ENCODE data around the gene MAPK11.

Gene MAPK11

DNA sequence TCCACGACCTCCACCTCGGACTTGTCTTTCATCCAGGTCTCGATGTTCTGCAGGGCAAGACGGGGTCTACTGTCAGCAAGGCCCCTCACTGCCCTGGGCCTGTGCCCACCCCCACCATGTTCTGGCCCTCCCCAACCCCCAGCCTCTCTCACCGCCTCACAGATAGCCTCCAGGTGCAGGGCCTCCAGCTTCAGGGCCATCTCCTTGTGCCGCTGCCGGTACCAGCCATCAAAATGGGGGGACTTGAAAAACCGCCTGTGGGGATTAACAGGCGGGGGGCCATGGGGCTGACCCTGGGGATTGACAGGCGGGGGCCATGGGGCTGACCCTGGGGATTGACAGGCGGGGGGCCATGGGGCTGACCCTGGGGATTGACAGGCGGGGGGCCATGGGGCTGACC lies 42.2 kb upstream of the MAPK11 start:
- H3K4me1 ChIP-seq (ENCODE audit: insufficient read depth, low read length) = peaks cover 16% of the 10 kb centered on the region; the same call in 1 of the 2 replicates
- H3K36me3 ChIP-seq (ENCODE audit: insufficient read depth, low read length) = no peaks in the 10 kb centered on the region
- H3K9ac ChIP-seq (ENCODE audit: low read depth, low read length) = no peak overlapping the region
- H3K9me3 ChIP-seq (ENCODE audit: control insufficient read depth, insufficient read depth, low read length) = no peaks in the 10 kb centered on the region

DNA sequence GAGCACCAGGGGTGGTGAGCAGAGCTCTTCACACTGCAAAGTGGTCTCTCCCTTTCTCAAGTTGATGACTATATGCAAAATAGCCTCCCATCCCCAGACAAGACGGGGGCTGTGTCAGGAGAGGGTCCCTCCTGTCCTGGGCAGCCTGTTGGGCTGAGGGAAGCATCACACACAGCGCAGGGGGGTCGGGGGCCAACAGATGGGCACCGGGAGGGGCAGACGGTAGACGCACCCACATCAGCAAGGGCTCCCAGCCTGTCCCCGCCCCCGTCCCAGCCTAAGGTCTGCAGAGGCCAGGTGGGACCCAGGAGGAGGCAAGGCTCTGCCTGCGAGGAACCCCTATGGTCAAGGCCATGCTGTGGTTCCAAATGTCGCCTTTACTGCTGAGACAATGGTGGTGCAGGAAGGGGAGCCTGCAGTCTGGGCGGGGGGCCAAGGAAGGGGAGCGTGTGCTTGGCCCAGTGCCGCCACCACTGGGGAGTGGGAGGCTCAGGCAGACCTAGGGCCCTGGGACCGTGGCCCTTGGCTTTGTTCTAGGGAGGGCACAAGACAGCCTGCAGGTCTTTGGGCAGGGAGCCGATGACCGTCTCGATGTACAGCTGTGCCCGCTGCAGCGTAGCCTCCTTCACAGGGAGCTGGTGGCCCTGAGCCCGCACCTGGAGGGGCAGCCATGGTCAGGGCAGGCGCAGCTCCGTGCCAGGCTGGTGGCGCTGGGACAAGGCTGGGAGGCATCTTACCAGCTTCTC lies 41.6 kb upstream of the MAPK11 start:
- Histone ChIP-seq H3K4me1 (ENCODE audit: insufficient read depth, low read length) (peaks cover 16% of the 10 kb centered on the region; the same call in 1 of the 2 replicates), H3K9me3 (ENCODE audit: control insufficient read depth, insufficient read depth, low read length) (no peaks in the 10 kb centered on the region)

DNA sequence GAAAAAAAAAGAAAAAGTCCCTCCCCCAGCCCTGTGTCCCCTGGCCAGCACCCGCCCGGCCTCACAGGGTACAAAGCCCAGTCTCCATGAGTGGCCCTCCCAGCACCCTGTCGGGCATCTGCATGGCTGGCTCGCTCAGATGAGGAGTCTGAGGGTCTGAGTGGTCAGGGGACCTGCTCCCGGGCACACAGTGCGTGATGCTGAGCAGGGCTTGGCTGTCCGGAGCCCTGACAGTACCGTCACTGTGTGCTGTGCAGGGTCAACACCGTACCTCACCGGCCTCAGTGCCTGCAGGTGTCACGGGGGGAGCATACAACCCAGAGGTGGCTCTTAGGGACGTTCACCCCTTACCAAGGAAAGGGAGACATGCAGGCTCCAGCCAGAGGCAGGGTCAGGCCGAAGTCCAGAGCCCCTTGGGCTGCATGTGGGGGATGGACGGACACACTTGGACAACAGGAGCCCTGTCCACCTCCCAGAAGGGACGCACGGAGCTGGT lies 40.8 kb upstream of the MAPK11 start:
- no peaks in the 10 kb centered on the region for H3K9me3 ChIP-seq (ENCODE audit: control insufficient read depth, insufficient read depth, low read length)
- H3K9ac ChIP-seq (ENCODE audit: low read depth, low read length) = no peak overlapping the region
- H3K4me1 ChIP-seq (ENCODE audit: insufficient read depth, low read length) = peaks cover 17% of the 10 kb centered on the region; the same call in 1 of the 2 replicates
- no peaks in the 10 kb centered on the region for H3K36me3 ChIP-seq (ENCODE audit: insufficient read depth, low read length)

More for the DNA sequence above, 41.6 kb upstream of the MAPK11 start:
- no peak overlapping the region for H3K9ac ChIP-seq (ENCODE audit: low read depth, low read length)
- no peaks in the 10 kb centered on the region for H3K36me3 ChIP-seq (ENCODE audit: insufficient read depth, low read length)

DNA sequence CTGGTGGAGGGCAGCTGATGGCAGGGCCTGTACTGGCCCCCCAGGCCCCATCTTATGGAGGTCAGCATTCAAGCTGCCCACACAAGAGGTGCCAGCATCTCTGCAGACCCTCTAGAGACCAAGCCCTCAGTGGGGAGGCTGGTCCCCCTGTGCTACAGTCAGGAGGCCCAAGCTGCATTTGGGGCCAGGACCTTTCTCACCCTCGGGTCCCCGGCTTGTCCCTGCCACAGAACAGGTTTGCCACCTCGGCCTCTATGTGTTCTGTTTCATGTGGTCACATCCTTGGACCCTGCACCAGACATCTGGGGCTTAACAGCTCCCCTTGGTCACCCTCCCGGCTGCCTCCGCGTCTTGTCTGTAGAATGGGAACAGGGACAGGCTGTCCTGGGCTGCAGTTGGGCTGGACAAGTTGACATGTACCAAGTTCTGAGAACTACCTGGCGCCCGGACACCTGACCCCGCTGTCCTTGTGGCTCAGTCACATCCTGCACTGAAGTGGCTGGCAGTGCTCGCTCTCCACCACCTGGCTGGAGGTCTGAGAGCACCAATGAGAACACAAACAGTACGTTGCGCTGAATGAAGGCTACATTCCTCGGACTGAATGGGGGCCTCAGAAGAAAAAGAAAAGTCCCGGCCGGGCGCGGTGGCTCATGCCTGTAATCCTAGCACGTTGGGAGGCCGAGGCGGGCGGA lies 40.0 kb upstream of the MAPK11 start:
- Histone ChIP-seq H3K36me3 (ENCODE audit: insufficient read depth, low read length) (no peaks in the 10 kb centered on the region; the same call in 1 of the 2 replicates), H3K4me1 (ENCODE audit: insufficient read depth, low read length) (peaks cover 20% of the 10 kb centered on the region; the same call in 1 of the 2 replicates), H3K9ac (ENCODE audit: low read depth, low read length) (no peak overlapping the region), H3K9me3 (ENCODE audit: control insufficient read depth, insufficient read depth, low read length) (no peaks in the 10 kb centered on the region)

DNA sequence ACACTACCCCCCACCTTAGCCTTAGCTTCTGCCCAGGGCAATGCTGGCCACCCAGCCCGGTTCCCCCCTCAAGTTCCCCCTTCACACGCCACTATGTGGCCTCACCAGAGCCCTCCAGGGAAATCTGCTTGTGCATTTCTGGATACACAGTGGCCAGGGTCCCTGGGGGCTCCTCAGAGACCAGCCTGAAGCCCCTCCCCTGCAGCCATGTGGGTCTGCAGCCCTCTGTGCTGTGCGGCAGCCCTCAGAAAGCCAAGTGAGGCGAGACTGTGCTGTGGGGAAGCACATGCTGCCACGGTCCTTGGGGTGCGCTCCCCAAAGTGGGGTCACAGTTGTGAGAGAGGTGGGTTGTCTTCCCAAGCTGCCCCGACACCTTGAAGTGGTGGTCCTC lies 39.4 kb upstream of the MAPK11 start:
- Histone ChIP-seq H3K36me3 (ENCODE audit: insufficient read depth, low read length) (no peaks in the 10 kb centered on the region; the same call in 1 of the 2 replicates), H3K9me3 (ENCODE audit: control insufficient read depth, insufficient read depth, low read length) (no peaks in the 10 kb centered on the region), H3K4me1 (ENCODE audit: insufficient read depth, low read length) (peaks cover 24% of the 10 kb centered on the region; the same call in 1 of the 2 replicates), H3K9ac (ENCODE audit: low read depth, low read length) (no peak overlapping the region)

DNA sequence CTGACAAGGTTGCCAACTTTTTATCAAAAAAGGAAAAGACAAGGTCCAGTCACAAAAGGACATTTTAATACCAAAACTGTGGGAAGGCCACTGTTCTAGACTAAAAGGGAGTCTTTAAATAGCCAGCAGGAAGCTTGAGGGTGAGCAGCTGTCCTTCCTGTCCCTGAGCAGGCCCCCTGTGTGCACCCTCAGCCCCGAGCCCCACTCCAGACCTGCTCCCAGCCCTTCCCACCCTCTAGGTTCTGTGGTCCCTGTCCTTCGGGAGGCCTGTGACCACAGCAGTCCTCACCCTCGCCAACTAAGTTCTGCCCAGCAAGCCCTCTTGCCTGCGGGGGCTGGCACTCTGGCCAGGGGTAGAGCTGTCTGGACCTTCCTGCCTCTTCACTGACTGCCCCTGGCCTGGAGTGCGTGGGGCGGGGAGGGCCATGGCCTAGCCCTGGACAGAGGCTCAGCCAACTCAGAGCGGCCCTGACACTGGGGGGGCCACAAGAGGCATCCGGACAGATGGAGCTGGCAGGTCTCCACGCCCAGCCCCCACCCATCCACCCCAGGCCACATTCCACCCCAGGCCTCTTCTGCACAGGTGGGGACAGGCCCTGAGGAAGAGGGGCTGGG lies 38.9 kb upstream of the MAPK11 start:
- Histone ChIP-seq H3K9ac (ENCODE audit: low read depth, low read length) (no peak overlapping the region), H3K4me1 (ENCODE audit: insufficient read depth, low read length) (peaks cover 25% of the 10 kb centered on the region; the same call in 1 of the 2 replicates), H3K9me3 (ENCODE audit: control insufficient read depth, insufficient read depth, low read length) (no peaks in the 10 kb centered on the region), H3K36me3 (ENCODE audit: insufficient read depth, low read length) (no peaks in the 10 kb centered on the region; the same call in 1 of the 2 replicates)

DNA sequence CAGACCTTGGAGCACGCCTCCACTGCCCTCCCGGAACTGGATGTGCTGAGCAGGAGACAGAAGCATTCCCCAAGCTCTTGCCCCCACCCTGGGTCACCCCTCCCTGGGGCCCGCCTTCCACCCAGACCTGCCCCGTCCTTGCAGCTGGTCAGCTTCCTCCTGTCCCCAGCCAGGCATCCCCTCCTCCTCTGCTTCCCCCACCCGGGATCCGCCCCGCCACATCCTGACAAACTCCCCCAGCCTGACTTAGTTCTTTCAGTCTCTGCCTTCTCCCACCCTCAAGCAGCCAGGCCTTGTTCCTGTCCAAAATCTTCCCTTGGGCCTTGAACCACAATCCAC lies 38.4 kb upstream of the MAPK11 start:
- no peaks in the 10 kb centered on the region for H3K9me3 ChIP-seq (ENCODE audit: control insufficient read depth, insufficient read depth, low read length)
- peaks cover 23% of the 10 kb centered on the region; the same call in 1 of the 2 replicates for H3K4me1 ChIP-seq (ENCODE audit: insufficient read depth, low read length)
- H3K9ac ChIP-seq (ENCODE audit: low read depth, low read length) = no peak overlapping the region
- H3K36me3 ChIP-seq (ENCODE audit: insufficient read depth, low read length) = no peaks in the 10 kb centered on the region; the same call in 1 of the 2 replicates

DNA sequence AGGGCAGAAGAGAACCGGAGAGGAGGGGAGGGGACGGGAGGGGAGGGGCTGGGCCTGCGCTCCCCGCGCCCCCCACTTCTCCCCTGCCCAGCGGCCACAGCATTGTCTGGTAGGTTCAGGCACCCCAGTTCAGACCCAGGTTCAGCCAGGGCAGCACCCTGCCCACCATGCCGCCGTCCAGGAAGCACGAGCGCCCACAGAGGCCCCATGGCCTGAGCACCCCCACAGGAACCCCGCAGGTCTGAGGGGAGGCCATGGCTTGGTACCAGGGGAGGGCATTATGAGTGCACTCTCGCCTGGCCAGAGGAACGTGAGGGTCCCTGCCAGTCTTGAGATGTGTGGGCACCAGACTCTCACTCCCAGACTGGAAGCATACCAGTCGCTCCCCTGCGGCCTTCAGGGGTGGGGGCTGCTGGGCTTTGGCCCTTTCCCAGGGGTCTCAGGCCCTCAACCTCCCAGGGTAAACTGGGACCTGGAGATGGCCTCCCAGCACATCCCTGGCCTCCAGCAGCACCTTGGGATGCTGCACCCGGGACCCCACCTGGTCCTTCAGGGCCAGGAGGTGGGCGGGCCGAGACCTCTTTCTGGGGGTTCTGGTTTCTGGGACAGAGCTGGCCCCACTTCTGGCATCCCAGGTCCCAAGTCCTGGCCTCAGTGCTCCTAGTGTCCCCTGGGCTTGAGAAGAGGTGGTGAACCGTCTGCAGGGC lies 37.9 kb upstream of the MAPK11 start:
- peaks cover 23% of the 10 kb centered on the region; the same call in 1 of the 2 replicates for H3K4me1 ChIP-seq (ENCODE audit: insufficient read depth, low read length)

DNA sequence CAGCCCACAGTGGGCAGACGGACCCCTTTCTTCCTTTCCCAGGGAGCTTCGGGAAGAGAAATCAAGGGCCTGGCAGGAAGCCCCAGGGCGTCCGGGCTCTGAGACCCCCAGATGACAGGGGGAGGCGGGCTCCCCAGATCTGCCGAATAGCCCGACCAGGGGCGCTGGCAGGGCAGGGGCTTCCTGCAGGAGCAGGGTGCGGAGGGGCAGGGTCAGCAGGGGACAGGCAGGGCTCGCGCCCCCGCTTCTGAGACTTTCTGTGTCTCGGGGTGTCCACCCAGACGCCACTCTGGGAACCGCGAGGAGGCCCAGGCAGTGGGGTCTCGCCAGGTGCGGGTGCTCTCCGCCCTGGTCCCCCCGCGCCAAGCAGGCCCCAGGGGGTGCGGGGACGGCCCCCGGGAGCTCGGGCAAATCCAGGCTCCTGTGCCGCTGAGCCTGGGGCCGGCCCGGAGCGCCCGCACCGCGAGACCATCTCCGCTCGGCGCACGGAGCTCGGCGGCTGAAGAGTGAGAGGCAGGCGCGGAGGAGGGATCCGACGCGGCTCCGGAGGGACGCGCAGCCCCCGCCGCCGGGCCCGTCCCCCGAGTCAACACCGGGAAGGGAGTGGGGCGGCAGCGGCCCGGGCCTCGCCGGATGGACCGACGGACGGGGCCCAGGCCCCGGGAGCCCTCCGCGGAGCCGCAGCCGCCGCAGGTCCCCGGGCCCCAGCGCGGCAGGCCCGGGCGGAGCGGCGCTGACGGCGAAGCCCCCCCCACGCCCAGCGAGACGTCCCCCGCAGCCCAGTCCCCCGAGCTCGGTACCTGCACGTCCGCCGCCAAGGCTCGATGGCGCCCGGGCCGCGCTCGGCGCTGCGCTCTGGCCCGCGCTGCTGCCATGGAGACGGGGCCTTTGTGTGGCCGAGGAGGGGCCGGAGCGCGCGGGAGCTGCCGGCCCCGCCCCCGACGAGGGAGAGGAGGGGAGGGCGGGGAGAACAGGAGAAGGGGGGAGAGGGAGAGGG lies 36.9 kb upstream of the MAPK11 start, which contains the start of gene PLXNB2:
Gene PLXNB2, minus strand, starts transcription at position 894 of the 997 bp plus-strand sequence. CDS start 17,062 bp downstream, outside the sequence.
- peak within 1 kb of the TSS; percentile 81 for H3K9ac ChIP-seq (ENCODE audit: low read depth, low read length)
- no peaks in the 10 kb centered on the region for H3K9me3 ChIP-seq (ENCODE audit: control insufficient read depth, insufficient read depth, low read length)
- no peaks in the 10 kb centered on the region; the same call in 1 of the 2 replicates for H3K36me3 ChIP-seq (ENCODE audit: insufficient read depth, low read length)
- peaks cover 23% of the 10 kb centered on the region; the same call in 1 of the 2 replicates for H3K4me1 ChIP-seq (ENCODE audit: insufficient read depth, low read length)

More for the DNA sequence above, 37.9 kb upstream of the MAPK11 start:
- Histone ChIP-seq H3K9me3 (ENCODE audit: control insufficient read depth, insufficient read depth, low read length) (no peaks in the 10 kb centered on the region), H3K9ac (ENCODE audit: low read depth, low read length) (no peak overlapping the region), H3K36me3 (ENCODE audit: insufficient read depth, low read length) (no peaks in the 10 kb centered on the region; the same call in 1 of the 2 replicates)

DNA sequence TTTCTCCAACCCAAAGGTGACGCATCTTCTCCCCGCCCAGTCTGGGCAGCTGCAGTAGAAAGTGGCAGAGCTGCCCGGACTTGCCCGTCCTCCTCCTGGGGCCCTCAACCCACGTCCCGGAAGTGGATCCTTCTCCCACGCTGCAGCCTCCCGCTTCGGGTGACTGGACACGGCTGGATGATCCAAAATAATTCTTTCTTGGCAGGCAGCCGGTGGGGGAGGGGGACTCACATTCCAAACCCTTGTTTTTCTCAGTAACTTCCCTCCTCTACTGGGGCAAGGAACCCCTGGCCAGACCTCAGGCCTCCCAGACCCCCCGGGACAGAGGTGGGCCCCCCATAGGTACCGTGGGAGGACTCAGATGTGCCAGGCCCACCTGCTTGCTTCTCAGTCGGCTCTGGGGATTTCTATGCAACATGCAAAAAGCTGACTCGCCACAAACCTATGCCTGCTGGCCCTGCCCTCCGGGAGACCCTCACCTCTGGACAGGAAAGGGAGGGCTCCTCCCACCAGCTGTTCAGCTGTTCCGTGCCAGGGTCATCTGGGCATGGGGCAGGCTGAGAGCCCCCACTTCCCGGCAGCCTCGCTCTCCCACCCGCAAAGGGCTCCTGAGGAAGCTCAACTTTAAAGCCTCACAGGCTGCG lies 35.9 kb upstream of the MAPK11 start:
- Histone ChIP-seq H3K9ac (ENCODE audit: low read depth, low read length) (peak overlapping the region; percentile 81), H3K36me3 (ENCODE audit: insufficient read depth, low read length) (no peaks in the 10 kb centered on the region; the same call in 1 of the 2 replicates), H3K9me3 (ENCODE audit: control insufficient read depth, insufficient read depth, low read length) (no peaks in the 10 kb centered on the region), H3K4me1 (ENCODE audit: insufficient read depth, low read length) (peaks cover 23% of the 10 kb centered on the region; the same call in 1 of the 2 replicates)

DNA sequence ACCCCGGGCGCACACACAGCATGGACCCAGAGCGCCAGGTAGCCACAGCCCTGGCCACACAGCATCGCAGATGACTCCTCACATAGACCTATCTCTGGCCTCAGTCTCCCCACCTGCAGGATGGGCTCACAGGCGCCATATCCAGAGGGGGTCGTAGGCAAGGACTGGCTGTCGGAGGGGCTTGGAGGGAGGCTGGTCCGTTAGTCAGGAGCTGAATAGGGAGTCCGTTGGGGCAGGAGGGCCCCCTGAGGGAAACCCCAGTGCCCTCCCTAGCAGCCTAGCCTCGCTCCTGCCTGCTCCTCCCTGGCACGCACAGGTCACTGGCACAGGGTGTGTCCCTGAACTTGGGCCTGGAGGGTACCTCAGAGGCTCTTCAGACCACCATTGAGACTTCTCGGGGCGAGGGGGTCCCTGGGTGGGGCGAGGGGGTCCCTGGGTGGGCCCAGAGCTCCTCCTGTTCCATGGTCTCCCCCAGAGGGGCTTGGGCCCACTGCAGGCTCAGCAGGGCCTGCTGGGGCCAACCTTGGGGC lies 35.3 kb upstream of the MAPK11 start:
- H3K36me3 ChIP-seq (ENCODE audit: insufficient read depth, low read length) = no peaks in the 10 kb centered on the region; the same call in 1 of the 2 replicates
- peaks cover 28% of the 10 kb centered on the region; the same call in 1 of the 2 replicates for H3K4me1 ChIP-seq (ENCODE audit: insufficient read depth, low read length)
- H3K9me3 ChIP-seq (ENCODE audit: control insufficient read depth, insufficient read depth, low read length) = no peaks in the 10 kb centered on the region
- H3K9ac ChIP-seq (ENCODE audit: low read depth, low read length) = peak overlapping the region; percentile 81; the same call in 1 of the 2 replicates

Data from ES-I3 (cell line).